HCT116 (cell line): ENCODE measurements around the gene CNTN5. TPM values are rescaled to one million over a fixed set of nuclear protein-coding genes. Genes with fewer than 3 reads are reported as not detected.

ENCODE experiments used
- ATAC-seq: fragments of 200-7000 bp; cut with Tn5 transposase; 2 replicates; pipeline ENCODE4 v1.9.1; 2020; ENCODE audit warnings: mild to moderate bottlenecking, moderate library complexity
- BruUV-seq: library from RNA; stranded (reverse); fragments of 400-500 nt; replicated peaks from 2 replicates; lab custom pipeline; 2021; lab: Mats Ljungman, UMichigan
- CTCF ChIA-PET: fragments of 300-600 bp; sonication (Branson Sonifier 250); formaldehyde crosslinking; loops from one replicate; lab custom pipeline; 2021; ENCODE audit warnings: antibody characterized with exemption; lab: Charles Lee
- POLR2A ChIA-PET: fragments of 300-600, 350-600 bp; sonication (Branson Sonifier 250); formaldehyde crosslinking; loops from one replicate; lab custom pipeline; 2021; ENCODE audit warnings: antibody characterized with exemption; lab: Charles Lee
- RAD21 ChIA-PET, 2 experiments: fragments of 300-600 bp; sonication (Branson Sonifier 250); formaldehyde crosslinking; loops; one replicate each; lab custom pipeline; 2023; ENCODE audit warnings: low total read pairs in 2 of 2; ENCODE audit not compliant: uncharacterized antibody in 2 of 2, unreplicated experiment in 2 of 2, low non-redundant PET in 1 of 2; lab: Charles Lee
- DNase-seq: peaks from one replicate; pipeline ENCODE4 v3.0.0-alpha.2; 2010; ENCODE audit warnings: low read depth, low spot score
- H2AFZ ChIP-seq: fragments of 200-600 bp; shearing (Covaris generic), sonication (generic); 2 replicates; pipeline ENCODE4 v1.6.1; 2017; ENCODE audit warnings: low read depth, mixed run types, mixed read lengths, antibody characterized with exemption, low read length; ENCODE audit not compliant: poor library complexity, severe bottlenecking
- H3K27ac ChIP-seq: 2 replicates; pipeline ENCODE4 v1.5.1; 2012; ENCODE audit warnings: low read depth, low read length
- H3K27me3 ChIP-seq: fragments of 200-600 bp; sonication (generic); 2 replicates; pipeline ENCODE4 v1.6.1; 2016; ENCODE audit warnings: mixed run types, low read length, mixed read lengths; ENCODE audit not compliant: insufficient read depth
- H3K36me3 ChIP-seq, 2 experiments: fragments of 200-500 bp in 1 of 2; fragments of 200-600 bp in 1 of 2; sonication (Bioruptor generic) in 1 of 2; sonication (generic) in 1 of 2; 2 replicates each; pipeline versions ENCODE4 v1.5.1 to v1.6.1; 2014 to 2016; ENCODE audit warnings: low read length in 2 of 2, inconsistent platforms in 1 of 2, mixed read lengths in 1 of 2, mixed run types in 1 of 2; ENCODE audit not compliant: insufficient read depth in 2 of 2, control insufficient read depth in 1 of 2
- H3K4me1 ChIP-seq, 2 experiments: fragments of 200-600 bp in 1 of 2; sonication (generic) in 1 of 2; 2 replicates each; pipeline versions ENCODE4 v1.5.1 to v1.6.1; 2012 to 2017; ENCODE audit warnings: low read length in 2 of 2, inconsistent platforms in 1 of 2, mild to moderate bottlenecking in 1 of 2, mixed read lengths in 1 of 2, mixed run types in 1 of 2, moderate library complexity in 1 of 2; ENCODE audit not compliant: insufficient read depth in 2 of 2, control insufficient read depth in 1 of 2
- H3K4me2 ChIP-seq: fragments of 200-600 bp; sonication (generic); 2 replicates; pipeline ENCODE4 v1.6.1; 2017; ENCODE audit warnings: mixed run types, low read length, mixed read lengths
- H3K4me3 ChIP-seq, 2 experiments: fragments of 200-600 bp in 1 of 2; sonication (generic) in 1 of 2; replicated peaks in 1 of 2; 2 replicates each; pipeline ENCODE4 v1.5.1; 2011 to 2016; ENCODE audit warnings: low read length in 2 of 2, control low read depth in 1 of 2, low read depth in 1 of 2, mild to moderate bottlenecking in 1 of 2, mixed read lengths in 1 of 2, mixed run types in 1 of 2
- H3K79me2 ChIP-seq: fragments of 200-600 bp; sonication (generic); 2 replicates; pipeline ENCODE4 v1.6.1; 2017; ENCODE audit warnings: mild to moderate bottlenecking, mixed run types, low read length, moderate library complexity, mixed read lengths; ENCODE audit not compliant: insufficient read depth
- H3K9ac ChIP-seq: fragments of 200-600 bp; sonication (generic); 2 replicates; pipeline ENCODE4 v1.6.1; 2016; ENCODE audit warnings: low read length, mixed read lengths
- H3K9me2 ChIP-seq: fragments of 200-600 bp; sonication (generic), shearing (Covaris generic); 2 replicates; pipeline ENCODE4 v1.6.1; 2017; ENCODE audit warnings: mixed run types, mild to moderate bottlenecking, moderate library complexity; ENCODE audit not compliant: insufficient read depth
- H3K9me3 ChIP-seq, 2 experiments: fragments of 200-500 bp in 1 of 2; fragments of 200-600 bp in 1 of 2; sonication (Bioruptor generic) in 1 of 2; sonication (generic) in 1 of 2; 2 replicates each; pipeline ENCODE4 v1.6.1; 2014 to 2017; ENCODE audit warnings: low read length in 2 of 2, mixed read lengths in 2 of 2, inconsistent platforms in 1 of 2, low read depth in 1 of 2, mild to moderate bottlenecking in 1 of 2, mixed run types in 1 of 2, moderate library complexity in 1 of 2; ENCODE audit not compliant: control insufficient read depth in 1 of 2, insufficient read depth in 1 of 2
- H4K20me1 ChIP-seq: fragments of 200-600 bp; sonication (generic), shearing (Covaris generic); 2 replicates; pipeline ENCODE4 v1.6.1; 2017; ENCODE audit warnings: mixed run types, mild to moderate bottlenecking, moderate library complexity; ENCODE audit not compliant: insufficient read depth
- ATF3 ChIP-seq: IDR thresholded peaks from 2 replicates; pipeline ENCODE4 v1.6.1; 2012
- CBX3 ChIP-seq: IDR thresholded peaks from 2 replicates; pipeline ENCODE4 v1.6.1; 2012; ENCODE audit warnings: low read depth
- CTCF ChIP-seq, 3 experiments: fragments of 200-600 bp in 1 of 3; sonication (generic) in 1 of 3; IDR thresholded peaks in 2 of 3; conservative IDR thresholded peaks in 1 of 3; 2 replicates each; pipeline ENCODE4 v1.5.1; 2012 to 2017; ENCODE audit warnings: low read depth in 2 of 3, low read length in 2 of 3, antibody characterized with exemption in 1 of 3, borderline replicate concordance in 1 of 3, control low read depth in 1 of 3, mild to moderate bottlenecking in 1 of 3, mixed read lengths in 1 of 3, mixed run types in 1 of 3, moderate library complexity in 1 of 3; ENCODE audit not compliant: insufficient read depth in 1 of 3
- EGR1 ChIP-seq: IDR thresholded peaks from 2 replicates; pipeline ENCODE4 v1.6.1; 2012; ENCODE audit warnings: low read depth
- ELF1 ChIP-seq: IDR thresholded peaks from 2 replicates; pipeline ENCODE4 v1.6.1; 2012; ENCODE audit warnings: low read depth, borderline replicate concordance
- POLR2A ChIP-seq: IDR thresholded peaks from 2 replicates; pipeline ENCODE4 v1.7.0; 2011; ENCODE audit warnings: borderline replicate concordance; ENCODE audit not compliant: insufficient read depth, insufficient read length; ENCODE audit errors: extremely low read depth
- RAD21 ChIP-seq: IDR thresholded peaks from 2 replicates; pipeline ENCODE4 v1.6.1; 2012; ENCODE audit warnings: low read depth, mild to moderate bottlenecking
- SIN3A ChIP-seq: IDR thresholded peaks from 2 replicates; pipeline ENCODE4 v1.6.1; 2012; ENCODE audit warnings: low read depth
- SRF ChIP-seq: IDR thresholded peaks from 2 replicates; pipeline ENCODE4 v1.6.1; 2012; ENCODE audit warnings: low read depth
- ZFX ChIP-seq: fragments of 450-650 bp; IDR thresholded peaks from 2 replicates; pipeline ENCODE4 v1.6.1; 2017
- intact Hi-C: fragments of 100-400 bp; cut with micrococcal nuclease; formaldehyde crosslinking; loops from 2 replicates; pipeline ENCODE4 v1.10.0; 2022
- total RNA-seq: library from RNA; stranded (reverse); gene quantifications from one replicate; pipeline ENCODE4 v1.2.1, GENCODE V29; 2021; ENCODE audit not compliant: unreplicated experiment
- TF ChIP-seq, protein P1 (sequence below): IDR thresholded peaks from 2 replicates; pipeline ENCODE4 v1.6.1; 2011; ENCODE audit warnings: mild to moderate bottlenecking, low read length, moderate library complexity; ENCODE audit not compliant: insufficient replicate concordance; ENCODE audit errors: extremely low read depth
- TF ChIP-seq, protein P2 (sequence below): IDR thresholded peaks from 2 replicates; pipeline ENCODE4 v1.6.1; 2012

CNTN5 gene
- total RNA-seq, 1 experiment from 2014 or later = not detected

- no peaks in the 10 kb centered on the region for H4K20me1 ChIP-seq
- H3K4me3 ChIP-seq = no peak overlapping the region
- TF ChIP-seq ATF3 = no peak
- TF ChIP-seq RAD21 = no peak
- no peak for TF ChIP-seq EGR1
- TF ChIP-seq, protein P1, sequence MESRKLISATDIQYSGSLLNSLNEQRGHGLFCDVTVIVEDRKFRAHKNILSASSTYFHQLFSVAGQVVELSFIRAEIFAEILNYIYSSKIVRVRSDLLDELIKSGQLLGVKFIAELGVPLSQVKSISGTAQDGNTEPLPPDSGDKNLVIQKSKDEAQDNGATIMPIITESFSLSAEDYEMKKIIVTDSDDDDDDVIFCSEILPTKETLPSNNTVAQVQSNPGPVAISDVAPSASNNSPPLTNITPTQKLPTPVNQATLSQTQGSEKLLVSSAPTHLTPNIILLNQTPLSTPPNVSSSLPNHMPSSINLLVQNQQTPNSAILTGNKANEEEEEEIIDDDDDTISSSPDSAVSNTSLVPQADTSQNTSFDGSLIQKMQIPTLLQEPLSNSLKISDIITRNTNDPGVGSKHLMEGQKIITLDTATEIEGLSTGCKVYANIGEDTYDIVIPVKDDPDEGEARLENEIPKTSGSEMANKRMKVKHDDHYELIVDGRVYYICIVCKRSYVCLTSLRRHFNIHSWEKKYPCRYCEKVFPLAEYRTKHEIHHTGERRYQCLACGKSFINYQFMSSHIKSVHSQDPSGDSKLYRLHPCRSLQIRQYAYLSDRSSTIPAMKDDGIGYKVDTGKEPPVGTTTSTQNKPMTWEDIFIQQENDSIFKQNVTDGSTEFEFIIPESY = no peak
- no peak for TF ChIP-seq ELF1
- TF ChIP-seq, protein P2, sequence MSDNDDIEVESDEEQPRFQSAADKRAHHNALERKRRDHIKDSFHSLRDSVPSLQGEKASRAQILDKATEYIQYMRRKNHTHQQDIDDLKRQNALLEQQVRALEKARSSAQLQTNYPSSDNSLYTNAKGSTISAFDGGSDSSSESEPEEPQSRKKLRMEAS = no peak
- no peak for TF ChIP-seq POLR2A
- TF ChIP-seq CBX3 = no peak
- TF ChIP-seq ZFX = no peak
- TF ChIP-seq SRF = no peak
- no peak for TF ChIP-seq CTCF (IDR thresholded peaks at IDR 0.05 in 2 of 3, conservative IDR thresholded peaks at IDR 0.05 in 1 of 3; ENCODE audit: borderline replicate concordance in 1 of 3, insufficient read depth in 1 of 3, low read depth in 2 of 3, low read length in 2 of 3)
- TF ChIP-seq SIN3A = no peak
- no peaks in the 10 kb centered on the region for H3K27me3 ChIP-seq
- intact Hi-C loops = no loop called here
- DNase-seq (no peak), ATAC-seq (no peak)
- no peaks in the 10 kb centered on the region for H3K36me3 ChIP-seq
- BruUV-seq = no TSS peak
- ChIA-PET POLR2A (no interaction called here), RAD21 (no interaction called here), CTCF (no interaction called here)
- no peak overlapping the region for H3K27ac ChIP-seq
- H3K9me2 ChIP-seq = no peaks in the 10 kb centered on the region
- no peaks in the 10 kb centered on the region for H3K79me2 ChIP-seq
- no peak overlapping the region for H2AFZ ChIP-seq
- H3K9me3 ChIP-seq = peaks cover 0 to 8% of the 10 kb centered on the region in 2 experiments; a peak in 2 of 4 replicates
- no peak overlapping the region for H3K4me2 ChIP-seq
- H3K4me1 ChIP-seq = no peaks in the 10 kb centered on the region
- no peak overlapping the region for H3K9ac ChIP-seq
These were observed 571.5 kb downstream of the CNTN5 start for GRCh38 chr11:99592266-99592665.
